NB4 (cell line): ENCODE data around the gene DTNB.

Experiments used
- CTCF ChIP-seq: IDR thresholded peaks from one replicate; pipeline ENCODE4 v1.5.1; 2012; ENCODE audit warnings: low read depth, low read length
- MAX ChIP-seq: IDR thresholded peaks from 2 replicates; pipeline ENCODE4 v1.6.1; 2011; ENCODE audit warnings: low read depth, low read length
- MYC ChIP-seq: IDR thresholded peaks from 2 replicates; pipeline ENCODE4 v1.6.1; 2011; ENCODE audit warnings: low read depth, low read length
- POLR2A ChIP-seq: IDR thresholded peaks from 2 replicates; pipeline ENCODE4 v1.6.1; 2011; ENCODE audit warnings: mild to moderate bottlenecking; ENCODE audit not compliant: insufficient read length; ENCODE audit errors: extremely low read depth

GRCh38 chr2:25514043-25514637 is 159.2 kb downstream of the DTNB start:
- TF ChIP-seq POLR2A = no peak
- TF ChIP-seq CTCF = no peak
- TF ChIP-seq MYC = no peak
- TF ChIP-seq MAX = no peak
